Measurements from ENCODE around the gene SERF2. TPM values are rescaled to one million over a fixed set of nuclear protein-coding genes. Genes with fewer than 3 reads are reported as not detected.

SERF2 gene
- polyA plus RNA-seq, 3 donors: 1,511 to 3,135 (median 2,483) TPM

DNA sequence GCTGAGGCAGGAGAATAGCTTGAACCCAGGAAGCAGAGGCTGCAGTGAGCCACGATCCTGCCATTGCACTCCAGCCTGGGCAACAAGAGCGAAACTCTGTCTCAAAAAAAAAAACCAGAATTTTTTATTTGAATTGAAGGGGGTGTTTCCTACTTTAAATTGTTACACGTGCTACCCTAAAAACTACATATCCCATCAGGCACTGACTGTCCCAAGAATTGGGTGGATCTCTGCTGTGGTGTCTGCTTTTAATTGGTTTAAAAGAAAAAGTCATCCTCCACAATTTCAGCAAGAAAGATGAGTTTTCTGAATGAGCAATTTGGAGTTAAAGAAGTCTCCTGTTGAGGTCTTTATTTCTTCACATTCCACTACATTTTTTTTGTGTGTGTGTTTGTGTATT is 43.7 kb upstream of the SERF2 start:
- Histone ChIP-seq H2AFZ (ENCODE audit: insufficient read depth, low read depth, low read length, poor library complexity, severe bottlenecking) (no peak overlapping the region), H3K4me3 (replicated peaks in 1 of 3; ENCODE audit: low read depth in 2 of 3, low read length in 3 of 3) (peak overlapping the region in 1 of 3 experiments; percentile 82), H3K4me1 (ENCODE audit: control insufficient read depth in 1 of 2, insufficient read depth in 2 of 2, low read length in 2 of 2) (peaks cover 33 to 49% of the 10 kb centered on the region in 2 donors), H3K9ac (ENCODE audit: insufficient read depth, low read length, poor library complexity, severe bottlenecking) (no peak overlapping the region), H3K27ac (ENCODE audit: low read depth in 1 of 2, low read length in 2 of 2) (no peak overlapping the region), H3K9me3 (replicated peaks in 1 of 2; ENCODE audit: control insufficient read depth in 1 of 2, insufficient read depth in 1 of 2, low read length in 2 of 2) (no peaks in the 10 kb centered on the region), H4K20me1 (ENCODE audit: insufficient read depth, low read length) (peaks cover 64% of the 10 kb centered on the region), H3K79me2 (ENCODE audit: insufficient read depth, low read length) (peaks cover 72% of the 10 kb centered on the region), H3K27me3 (ENCODE audit: control insufficient read depth in 2 of 2, insufficient read depth in 2 of 2, low read length in 2 of 2) (no peaks in the 10 kb centered on the region), H3K36me3 (replicated peaks in 1 of 2; ENCODE audit: control insufficient read depth in 1 of 2, insufficient read depth in 2 of 2, low read length in 2 of 2) (peaks cover 8 to 24% of the 10 kb centered on the region in 2 donors), H3K4me2 (replicated peaks; ENCODE audit: extremely low read depth, low read length, poor library complexity, severe bottlenecking) (no peak overlapping the region)
- H3K36me3 Mint-ChIP-seq: peaks cover 15 to 20% of the 10 kb centered on the region in 2 donors
- peak in 1 of 3 donors; percentile 19 for DNase-seq
- peak overlapping the region in 1 of 2 donors; percentile 54 for H3K4me3 Mint-ChIP-seq
- TF ChIP-seq, protein P1, sequence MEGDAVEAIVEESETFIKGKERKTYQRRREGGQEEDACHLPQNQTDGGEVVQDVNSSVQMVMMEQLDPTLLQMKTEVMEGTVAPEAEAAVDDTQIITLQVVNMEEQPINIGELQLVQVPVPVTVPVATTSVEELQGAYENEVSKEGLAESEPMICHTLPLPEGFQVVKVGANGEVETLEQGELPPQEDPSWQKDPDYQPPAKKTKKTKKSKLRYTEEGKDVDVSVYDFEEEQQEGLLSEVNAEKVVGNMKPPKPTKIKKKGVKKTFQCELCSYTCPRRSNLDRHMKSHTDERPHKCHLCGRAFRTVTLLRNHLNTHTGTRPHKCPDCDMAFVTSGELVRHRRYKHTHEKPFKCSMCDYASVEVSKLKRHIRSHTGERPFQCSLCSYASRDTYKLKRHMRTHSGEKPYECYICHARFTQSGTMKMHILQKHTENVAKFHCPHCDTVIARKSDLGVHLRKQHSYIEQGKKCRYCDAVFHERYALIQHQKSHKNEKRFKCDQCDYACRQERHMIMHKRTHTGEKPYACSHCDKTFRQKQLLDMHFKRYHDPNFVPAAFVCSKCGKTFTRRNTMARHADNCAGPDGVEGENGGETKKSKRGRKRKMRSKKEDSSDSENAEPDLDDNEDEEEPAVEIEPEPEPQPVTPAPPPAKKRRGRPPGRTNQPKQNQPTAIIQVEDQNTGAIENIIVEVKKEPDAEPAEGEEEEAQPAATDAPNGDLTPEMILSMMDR (IDR thresholded peaks at IDR 0.05): no peak
- no CpG with 5 or more reads among the region's 3 CpGs for WGBS (ENCODE audit: insufficient coverage)
- peak overlapping the region in 6 of 7 donors; percentile 9 to 93 (median 72) for H3K27ac Mint-ChIP-seq
- intact Hi-C loops (cut with micrococcal nuclease): loop anchor here in 1 of 2 donors (5.0 to 10.0 kb wide), 2 partner anchors 44 to 796 kb away; partner anchors contain the start of gene SERF2
- H3K27me3 Mint-ChIP-seq (ENCODE audit: low read depth in 3 of 3): no peaks in the 10 kb centered on the region
- no peaks in the 10 kb centered on the region for H3K9me3 Mint-ChIP-seq
- H3K4me1 Mint-ChIP-seq: peaks cover 41% of the 10 kb centered on the region

DNA sequence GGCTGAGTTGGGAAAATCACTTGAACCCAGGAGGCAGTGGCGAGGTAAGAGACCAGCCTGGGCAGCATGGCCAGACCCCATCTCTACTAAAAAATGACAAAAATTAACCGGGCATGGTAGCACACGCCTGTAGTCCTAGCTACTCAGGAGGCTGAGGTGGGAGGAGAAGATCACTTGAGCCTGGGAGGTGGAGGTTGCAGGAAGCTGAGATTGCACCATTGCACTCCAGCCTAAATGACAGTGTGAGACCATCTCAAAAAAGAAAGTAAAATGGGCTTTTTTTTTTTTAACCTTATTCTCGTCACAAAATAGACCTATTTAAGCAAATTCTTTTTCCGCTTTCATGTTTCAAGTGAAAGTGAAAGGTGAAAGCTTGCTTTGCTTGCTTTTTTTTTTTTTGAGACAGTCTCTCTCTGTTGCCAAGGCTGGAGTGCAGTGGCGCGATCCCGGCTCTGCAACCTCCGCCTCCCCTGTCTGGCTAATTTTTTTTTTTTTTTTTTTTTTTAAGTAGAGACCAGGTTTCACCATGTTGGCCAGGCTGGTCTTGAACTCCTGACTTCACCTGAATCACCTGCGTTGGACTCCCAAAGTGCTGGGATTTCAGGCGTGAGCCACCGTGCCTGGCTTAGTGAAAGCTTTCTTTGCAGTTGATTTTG is 42.3 kb upstream of the SERF2 start:
- Mint-ChIP-seq H3K27me3 (ENCODE audit: low read depth in 3 of 3) (no peaks in the 10 kb centered on the region), H3K27ac (peak overlapping the region; percentile 77 to 93 (median 89)), H3K9me3 (no peaks in the 10 kb centered on the region), H3K36me3 (peaks cover 26 to 31% of the 10 kb centered on the region in 2 donors), H3K4me1 (peaks cover 35% of the 10 kb centered on the region), H3K4me3 (peak overlapping the region; percentile 71)
- H3K4me1 ChIP-seq (ENCODE audit: control insufficient read depth in 1 of 2, insufficient read depth in 2 of 2, low read length in 2 of 2): peaks cover 33 to 44% of the 10 kb centered on the region in 2 donors
- peaks cover 86% of the 10 kb centered on the region for H3K79me2 ChIP-seq (ENCODE audit: insufficient read depth, low read length)
- TF ChIP-seq, protein P1 (IDR thresholded peaks at IDR 0.05): no peak
- H3K36me3 ChIP-seq (replicated peaks in 1 of 2; ENCODE audit: control insufficient read depth in 1 of 2, insufficient read depth in 2 of 2, low read length in 2 of 2): peaks cover 13 to 39% of the 10 kb centered on the region in 2 donors
- H3K27me3 ChIP-seq (ENCODE audit: control insufficient read depth in 2 of 2, insufficient read depth in 2 of 2, low read length in 2 of 2): no peaks in the 10 kb centered on the region
- H3K9me3 ChIP-seq (replicated peaks in 1 of 2; ENCODE audit: control insufficient read depth in 1 of 2, insufficient read depth in 1 of 2, low read length in 2 of 2): no peaks in the 10 kb centered on the region
- H3K4me3 ChIP-seq (replicated peaks in 1 of 3; ENCODE audit: low read depth in 2 of 3, low read length in 3 of 3): peak overlapping the region; percentile 0 to 67 (median 31)
- WGBS (ENCODE audit: insufficient coverage): 100% methylated on average over 1 of the region's 12 CpGs
- H3K27ac ChIP-seq (ENCODE audit: low read depth in 1 of 2, low read length in 2 of 2): peak overlapping the region; percentile 47 to 60
- H3K9ac ChIP-seq (ENCODE audit: insufficient read depth, low read length, poor library complexity, severe bottlenecking): no peak overlapping the region
- H4K20me1 ChIP-seq (ENCODE audit: insufficient read depth, low read length): peaks cover 79% of the 10 kb centered on the region
- intact Hi-C loops (cut with micrococcal nuclease): loop anchor here in 1 of 2 donors (5.0 to 10.0 kb wide), 2 partner anchors 42 to 795 kb away; partner anchors contain the start of gene SERF2
- peak overlapping the region; percentile 57 for H3K4me2 ChIP-seq (replicated peaks; ENCODE audit: extremely low read depth, low read length, poor library complexity, severe bottlenecking)
- no peak overlapping the region for H2AFZ ChIP-seq (ENCODE audit: insufficient read depth, low read depth, low read length, poor library complexity, severe bottlenecking)
- peak; percentile 49 to 59 (median 56) for DNase-seq
